Ishikawa (cell line): Measurements from ENCODE around the gene CNIH4.

Experiments
- CREB1 ChIP-seq: IDR thresholded peaks from 2 replicates; pipeline ENCODE4 v1.6.1; 2012; ENCODE audit warnings: low read depth
- FOXM1 ChIP-seq: IDR thresholded peaks from 2 replicates; pipeline ENCODE4 v1.6.1; 2012; ENCODE audit warnings: low read depth, borderline replicate concordance
- TAF1 ChIP-seq: IDR thresholded peaks from 2 replicates; pipeline ENCODE4 v1.6.1; 2012; ENCODE audit warnings: low read depth, mild to moderate bottlenecking
- TF ChIP-seq, protein P1 (sequence below): IDR thresholded peaks from 2 replicates; pipeline ENCODE4 v1.6.1; 2012
- TF ChIP-seq, protein P2 (sequence below): IDR thresholded peaks from 2 replicates; pipeline ENCODE4 v1.6.1; 2012

GRCh38 chr1:224317383-224318045 is 39.2 kb upstream of the CNIH4 start:
- TF ChIP-seq CREB1 (no peak), FOXM1 (no peak), TAF1 (no peak)
- TF ChIP-seq, protein P1, sequence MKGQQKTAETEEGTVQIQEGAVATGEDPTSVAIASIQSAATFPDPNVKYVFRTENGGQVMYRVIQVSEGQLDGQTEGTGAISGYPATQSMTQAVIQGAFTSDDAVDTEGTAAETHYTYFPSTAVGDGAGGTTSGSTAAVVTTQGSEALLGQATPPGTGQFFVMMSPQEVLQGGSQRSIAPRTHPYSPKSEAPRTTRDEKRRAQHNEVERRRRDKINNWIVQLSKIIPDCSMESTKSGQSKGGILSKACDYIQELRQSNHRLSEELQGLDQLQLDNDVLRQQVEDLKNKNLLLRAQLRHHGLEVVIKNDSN: no peak
- TF ChIP-seq, protein P2, sequence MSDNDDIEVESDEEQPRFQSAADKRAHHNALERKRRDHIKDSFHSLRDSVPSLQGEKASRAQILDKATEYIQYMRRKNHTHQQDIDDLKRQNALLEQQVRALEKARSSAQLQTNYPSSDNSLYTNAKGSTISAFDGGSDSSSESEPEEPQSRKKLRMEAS: no peak
